SK-N-SH treated with all-trans-retinoic acid at 6 μM for 48 hours (cell line): ENCODE results near the gene CLCF1.

Source experiments
- ARNTL ChIP-seq: fragments of 450-650 bp; formaldehyde crosslinking; IDR thresholded peaks from 2 replicates; pipeline ENCODE4 v1.5.0; 2020; ENCODE audit warnings: low read depth, mild to moderate bottlenecking, moderate library complexity, borderline replicate concordance
- CSDC2 ChIP-seq: fragments of 250-450 bp; sonication (Bioruptor Pico); IDR thresholded peaks from 2 replicates; pipeline ENCODE4 v1.5.0; 2020; ENCODE audit warnings: mild to moderate bottlenecking, moderate library complexity
- GLIS3 ChIP-seq: fragments of 250-450 bp; sonication (Bioruptor Pico); IDR thresholded peaks from 2 replicates; pipeline ENCODE4 v1.5.0; 2020; ENCODE audit warnings: mild to moderate bottlenecking, moderate library complexity
- PPARA ChIP-seq: fragments of 250-450 bp; sonication (Bioruptor Pico); IDR thresholded peaks from 2 replicates; pipeline ENCODE4 v1.5.0; 2020; ENCODE audit warnings: mild to moderate bottlenecking, borderline replicate concordance
- RARB ChIP-seq: fragments of 250-450 bp; sonication (Bioruptor Pico); IDR thresholded peaks from 2 replicates; pipeline ENCODE4 v1.8.0; 2021; ENCODE audit warnings: mild to moderate bottlenecking, moderate library complexity
- ZNF565 ChIP-seq: fragments of 450-650 bp; formaldehyde crosslinking; conservative IDR thresholded peaks from 2 replicates; pipeline ENCODE4 v1.5.0; 2020; ENCODE audit warnings: low read depth, mild to moderate bottlenecking, moderate library complexity
- TF ChIP-seq, protein P1 (sequence below): fragments of 250-450 bp; sonication (Bioruptor Pico); IDR thresholded peaks from 2 replicates; pipeline ENCODE4 v1.8.0; 2020; ENCODE audit warnings: mild to moderate bottlenecking, moderate library complexity, borderline replicate concordance
- TF ChIP-seq, protein P2 (sequence below): fragments of 250-450 bp; sonication (Bioruptor Pico); IDR thresholded peaks from 2 replicates; pipeline ENCODE4 v1.5.0; 2020; ENCODE audit warnings: mild to moderate bottlenecking, moderate library complexity

DNA sequence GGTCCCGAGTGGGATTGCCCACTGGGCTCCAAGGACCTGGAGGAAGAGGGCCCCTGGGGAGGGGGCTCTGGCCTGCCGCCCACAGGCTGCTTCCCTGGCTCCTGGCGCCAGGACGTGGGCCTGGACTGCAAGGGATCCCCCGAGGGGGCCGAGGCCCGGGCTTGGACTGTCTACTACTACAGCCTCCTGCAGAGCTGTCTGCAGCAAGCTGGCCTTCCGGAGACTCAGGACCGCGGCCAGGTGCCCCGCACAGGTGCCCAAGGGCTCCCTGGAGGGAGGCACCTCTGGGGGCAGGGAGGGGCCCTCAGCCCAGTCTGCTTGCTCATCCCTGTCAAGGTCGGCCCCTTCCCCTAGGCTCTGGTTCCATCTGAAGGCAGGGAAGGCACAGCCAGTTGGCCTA is 44.0 kb upstream of the CLCF1 start:
- TF ChIP-seq ARNTL (no peak), PPARA (CRISPR knock-in tag) (no peak), RARB (no peak), CSDC2 (CRISPR knock-in tag) (no peak), GLIS3 (CRISPR knock-in tag) (no peak), ZNF565 (CRISPR knock-in tag) (no peak)
- TF ChIP-seq, protein P1, sequence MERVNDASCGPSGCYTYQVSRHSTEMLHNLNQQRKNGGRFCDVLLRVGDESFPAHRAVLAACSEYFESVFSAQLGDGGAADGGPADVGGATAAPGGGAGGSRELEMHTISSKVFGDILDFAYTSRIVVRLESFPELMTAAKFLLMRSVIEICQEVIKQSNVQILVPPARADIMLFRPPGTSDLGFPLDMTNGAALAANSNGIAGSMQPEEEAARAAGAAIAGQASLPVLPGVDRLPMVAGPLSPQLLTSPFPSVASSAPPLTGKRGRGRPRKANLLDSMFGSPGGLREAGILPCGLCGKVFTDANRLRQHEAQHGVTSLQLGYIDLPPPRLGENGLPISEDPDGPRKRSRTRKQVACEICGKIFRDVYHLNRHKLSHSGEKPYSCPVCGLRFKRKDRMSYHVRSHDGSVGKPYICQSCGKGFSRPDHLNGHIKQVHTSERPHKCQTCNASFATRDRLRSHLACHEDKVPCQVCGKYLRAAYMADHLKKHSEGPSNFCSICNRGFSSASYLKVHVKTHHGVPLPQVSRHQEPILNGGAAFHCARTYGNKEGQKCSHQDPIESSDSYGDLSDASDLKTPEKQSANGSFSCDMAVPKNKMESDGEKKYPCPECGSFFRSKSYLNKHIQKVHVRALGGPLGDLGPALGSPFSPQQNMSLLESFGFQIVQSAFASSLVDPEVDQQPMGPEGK (CRISPR knock-in tag) = no peak
- TF ChIP-seq, protein P2, sequence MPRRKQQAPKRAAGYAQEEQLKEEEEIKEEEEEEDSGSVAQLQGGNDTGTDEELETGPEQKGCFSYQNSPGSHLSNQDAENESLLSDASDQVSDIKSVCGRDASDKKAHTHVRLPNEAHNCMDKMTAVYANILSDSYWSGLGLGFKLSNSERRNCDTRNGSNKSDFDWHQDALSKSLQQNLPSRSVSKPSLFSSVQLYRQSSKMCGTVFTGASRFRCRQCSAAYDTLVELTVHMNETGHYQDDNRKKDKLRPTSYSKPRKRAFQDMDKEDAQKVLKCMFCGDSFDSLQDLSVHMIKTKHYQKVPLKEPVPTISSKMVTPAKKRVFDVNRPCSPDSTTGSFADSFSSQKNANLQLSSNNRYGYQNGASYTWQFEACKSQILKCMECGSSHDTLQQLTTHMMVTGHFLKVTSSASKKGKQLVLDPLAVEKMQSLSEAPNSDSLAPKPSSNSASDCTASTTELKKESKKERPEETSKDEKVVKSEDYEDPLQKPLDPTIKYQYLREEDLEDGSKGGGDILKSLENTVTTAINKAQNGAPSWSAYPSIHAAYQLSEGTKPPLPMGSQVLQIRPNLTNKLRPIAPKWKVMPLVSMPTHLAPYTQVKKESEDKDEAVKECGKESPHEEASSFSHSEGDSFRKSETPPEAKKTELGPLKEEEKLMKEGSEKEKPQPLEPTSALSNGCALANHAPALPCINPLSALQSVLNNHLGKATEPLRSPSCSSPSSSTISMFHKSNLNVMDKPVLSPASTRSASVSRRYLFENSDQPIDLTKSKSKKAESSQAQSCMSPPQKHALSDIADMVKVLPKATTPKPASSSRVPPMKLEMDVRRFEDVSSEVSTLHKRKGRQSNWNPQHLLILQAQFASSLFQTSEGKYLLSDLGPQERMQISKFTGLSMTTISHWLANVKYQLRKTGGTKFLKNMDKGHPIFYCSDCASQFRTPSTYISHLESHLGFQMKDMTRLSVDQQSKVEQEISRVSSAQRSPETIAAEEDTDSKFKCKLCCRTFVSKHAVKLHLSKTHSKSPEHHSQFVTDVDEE (CRISPR knock-in tag) = no peak
